K562 (cell line): ENCODE data around the gene SH3D19. TPM values are rescaled to one million over a fixed set of nuclear protein-coding genes. Genes with fewer than 3 reads are reported as not detected.

Source experiments
- ATAC-seq: fragments of 200-7000 bp; cut with Tn5 transposase; 3 replicates; pipeline ENCODE4 v1.9.1; 2020; ENCODE audit warnings: moderate library complexity
- BruUV-seq: library from RNA; stranded (reverse); fragments of 400-500 nt; replicated peaks from 2 replicates; lab custom pipeline; 2021; lab: Mats Ljungman, UMichigan
- CTCF ChIA-PET: fragments of 300-600 bp; formaldehyde crosslinking; extraction: SDS; loops from one replicate; lab custom pipeline; 2021; ENCODE audit warnings: low intra/inter-chr PET ratio; lab: Yijun Ruan, JAX
- POLR2A ChIA-PET: fragments of 300-600, 350-650 bp; sonication (Branson Sonifier 250); formaldehyde crosslinking; extraction: SDS; loops from one replicate; lab custom pipeline; 2021; ENCODE audit warnings: antibody characterized with exemption, inconsistent platforms; lab: Yijun Ruan, JAX
- DNase-seq, 4 experiments: peaks; one replicate each; pipeline versions ENCODE4 v3.0.0 to v3.0.0-alpha.2; 2011 to 2018; ENCODE audit warnings: low spot score in 3 of 4, mixed read lengths in 3 of 4; ENCODE audit errors: extremely low read depth in 1 of 4
- FAIRE-seq: peaks from 2 replicates; lab custom pipeline; 2011; peaks lifted over from hg19 to GRCh38; lab: Jason Lieb, UNC
- H2AFZ ChIP-seq: 2 replicates; pipeline ENCODE4 v1.6.0; 2011; ENCODE audit warnings: low read depth, low read length, control low read depth, inconsistent platforms
- H3K27ac ChIP-seq: fragments of 200-600 bp; 3 replicates; pipeline ENCODE4 v1.8.0; 2011; ENCODE audit warnings: low read depth, mild to moderate bottlenecking, control low read depth, inconsistent platforms, low read length, moderate library complexity, mixed read lengths; ENCODE audit errors: extremely low read depth
- H3K27me3 ChIP-seq, 2 experiments: fragments of 300-600 bp in 1 of 2; 2 replicates in 1 of 2; 3 replicates in 1 of 2; pipeline versions ENCODE4 v1.6.0 to v1.8.0; 2011; ENCODE audit warnings: inconsistent platforms in 2 of 2, low read length in 2 of 2, mild to moderate bottlenecking in 1 of 2, mixed read lengths in 1 of 2, moderate library complexity in 1 of 2; ENCODE audit not compliant: control insufficient read depth in 2 of 2, insufficient read depth in 2 of 2
- H3K36me3 ChIP-seq: fragments of 300-600 bp; 3 replicates; pipeline ENCODE4 v1.8.0; 2011; ENCODE audit warnings: mild to moderate bottlenecking, low read length, inconsistent platforms; ENCODE audit not compliant: control insufficient read depth, insufficient read depth
- H3K4me1 ChIP-seq, 2 experiments: fragments of 200-600 bp in 1 of 2; replicated peaks in 1 of 2; 2 replicates in 1 of 2; 3 replicates in 1 of 2; pipeline versions ENCODE4 v1.5.1 to v1.8.0; 2011; ENCODE audit warnings: inconsistent platforms in 2 of 2, low read length in 2 of 2, mild to moderate bottlenecking in 1 of 2, mixed read lengths in 1 of 2, moderate library complexity in 1 of 2; ENCODE audit not compliant: control insufficient read depth in 2 of 2, insufficient read depth in 2 of 2
- H3K4me2 ChIP-seq: 2 replicates; pipeline ENCODE4 v1.6.1; 2011; ENCODE audit warnings: low read length, control low read depth, inconsistent platforms, mixed read lengths; ENCODE audit not compliant: insufficient read depth
- H3K4me3 ChIP-seq: fragments of 200-600 bp; sonication (generic), shearing (Covaris generic); 2 replicates; pipeline ENCODE4 v1.5.1; 2016; ENCODE audit warnings: control low read depth, inconsistent platforms
- H3K79me2 ChIP-seq: fragments of 200-600 bp; 3 replicates; pipeline ENCODE4 v1.8.0; 2011; ENCODE audit warnings: low read length, inconsistent platforms; ENCODE audit not compliant: control insufficient read depth, insufficient read depth
- H3K9ac ChIP-seq, 2 experiments: 2 replicates each; pipeline versions ENCODE4 v1.6.0 to v1.6.1; 2011; ENCODE audit warnings: low read depth in 2 of 2, low read length in 2 of 2, control low read depth in 1 of 2, inconsistent platforms in 1 of 2, mild to moderate bottlenecking in 1 of 2, mixed read lengths in 1 of 2; ENCODE audit not compliant: insufficient read depth in 1 of 2
- H3K9me1 ChIP-seq: one replicate; pipeline ENCODE4 v1.6.0; 2011; ENCODE audit warnings: inconsistent platforms, mild to moderate bottlenecking, low read length, moderate library complexity; ENCODE audit not compliant: control insufficient read depth, insufficient read depth
- H3K9me3 ChIP-seq: replicated peaks from 2 replicates; pipeline ENCODE4 v1.5.1; 2011; ENCODE audit warnings: low read depth, low read length, inconsistent platforms; ENCODE audit not compliant: control insufficient read depth, insufficient read depth
- H4K20me1 ChIP-seq: replicated peaks from 2 replicates; pipeline ENCODE4 v1.6.1; 2011; ENCODE audit warnings: low read length, inconsistent platforms, mixed read lengths; ENCODE audit not compliant: control insufficient read depth, insufficient read depth
- CHCHD3 ChIP-seq: fragments of 250-450 bp; sonication (Bioruptor Pico); IDR thresholded peaks from 2 replicates; pipeline ENCODE4 v2.1.2; 2022; ENCODE audit warnings: mild to moderate bottlenecking
- FOXJ2 ChIP-seq: fragments of 200-800 bp; sonication (Bioruptor generic); IDR thresholded peaks from 2 replicates; pipeline ENCODE4 v1.6.1; 2016; ENCODE audit warnings: missing genetic modification characterization, missing compliant biosample characterization
- GABPA ChIP-seq: fragments of 200-800 bp; sonication (Bioruptor generic); conservative IDR thresholded peaks from 2 replicates; pipeline ENCODE4 v1.6.1; 2016; ENCODE audit warnings: low read depth, missing genetic modification characterization, missing compliant biosample characterization
- HES1 ChIP-seq: fragments of 450-650 bp; IDR thresholded peaks from 2 replicates; pipeline ENCODE4 v1.6.1; 2016; ENCODE audit warnings: low read depth, mild to moderate bottlenecking, moderate library complexity
- RBM15 ChIP-seq: fragments of 200-400 bp; formaldehyde crosslinking; IDR thresholded peaks from 2 replicates; pipeline ENCODE4 v1.6.1; 2018; ENCODE audit warnings: mild to moderate bottlenecking, low read length, moderate library complexity; ENCODE audit not compliant: insufficient read depth
- STAT5B ChIP-seq: fragments of 250-450 bp; sonication (Bioruptor Pico); IDR thresholded peaks from 2 replicates; pipeline ENCODE4 v1.8.0; 2021; ENCODE audit warnings: mild to moderate bottlenecking, inconsistent platforms
- ZBED1 ChIP-seq: IDR thresholded peaks from 2 replicates; pipeline ENCODE4 v1.6.1; 2014
- ZNF212 ChIP-seq: fragments of 450-650 bp; formaldehyde crosslinking; IDR thresholded peaks from 2 replicates; pipeline ENCODE4 v1.4.0; 2020; ENCODE audit warnings: mild to moderate bottlenecking
- ZNF23 ChIP-seq: fragments of 250-450 bp; sonication (Bioruptor Pico); IDR thresholded peaks from 2 replicates; pipeline ENCODE4 v1.4.0; 2020; ENCODE audit warnings: mild to moderate bottlenecking
- ZNF311 ChIP-seq: fragments of 250-450 bp; sonication (Bioruptor Pico); IDR thresholded peaks from 2 replicates; pipeline ENCODE4 v1.4.0; 2020; ENCODE audit warnings: mild to moderate bottlenecking, moderate library complexity
- WGBS: fragments of 100-300 bp; shearing (Covaris generic); methylation state at CpG from one replicate; pipeline ENCODE4 v1.1.6; 2016; ENCODE audit warnings: low coverage, mixed read lengths; ENCODE audit not compliant: insufficient coverage; ENCODE audit errors: missing lambda C conversion rate; 5-methylcytosine and 5-hydroxymethylcytosine counted together
- in situ Hi-C: fragments of 300-500 bp; cut with MboI; formaldehyde crosslinking; loops from 4 replicates; pipeline ENCODE4 v1.15.0; 2018; ENCODE audit warnings: inconsistent platforms, mixed read lengths
- intact Hi-C: fragments of 100-400 bp; cut with micrococcal nuclease; formaldehyde crosslinking; loops from 2 replicates; pipeline ENCODE4 v1.14.2; 2022
- polyA plus RNA-seq, 8 experiments: library from polyadenylated mRNA; depleted of rRNA in 4 of 8; stranded (reverse) in 5 of 8; unstranded in 3 of 8; fragments of >200 nt; fragmentation: Nextera tagmentation in 2 of 8; fragmentation: Illumina TruSeq in 1 of 8; extraction: Ambion mirVana in 2 of 8; extraction: Trizol in 1 of 8; gene quantifications; 2 replicates each; pipeline versions ENCODE4 v1.2.1 to v1.2.3, GENCODE V29; 2011 to 2014; ENCODE audit warnings: inconsistent platforms in 1 of 8, missing spikeins in 1 of 8
- total RNA-seq, 7 experiments: library from RNA; depleted of rRNA in 6 of 7; stranded (reverse); fragments of >200 nt in 6 of 7; fragmentation: Illumina TruSeq in 2 of 7; extraction: Trizol in 2 of 7; gene quantifications; 2 replicates each; pipeline versions ENCODE4 v1.2.1 to v1.2.3, GENCODE V29; 2011 to 2021; ENCODE audit warnings: low replicate concordance in 1 of 7
- TF ChIP-seq, protein P1 (sequence below): fragments of 250-450 bp; sonication (Bioruptor Pico); IDR thresholded peaks from 2 replicates; pipeline ENCODE4 v1.8.0; 2022; ENCODE audit warnings: inconsistent platforms
- TF ChIP-seq, protein P2 (sequence below): fragments of 250-450 bp; sonication (Bioruptor Pico); IDR thresholded peaks from 2 replicates; pipeline ENCODE4 v1.4.0; 2020; ENCODE audit warnings: mild to moderate bottlenecking, moderate library complexity, borderline replicate concordance

The SH3D19 gene
- total and polyA plus RNA-seq, 9 of the 15 experiments (the other 6 are each of a cell fraction or from before 2014, with no cell fraction given): 0.42 to 2.2 (median 1.1) TPM; not detected in 6

DNA sequence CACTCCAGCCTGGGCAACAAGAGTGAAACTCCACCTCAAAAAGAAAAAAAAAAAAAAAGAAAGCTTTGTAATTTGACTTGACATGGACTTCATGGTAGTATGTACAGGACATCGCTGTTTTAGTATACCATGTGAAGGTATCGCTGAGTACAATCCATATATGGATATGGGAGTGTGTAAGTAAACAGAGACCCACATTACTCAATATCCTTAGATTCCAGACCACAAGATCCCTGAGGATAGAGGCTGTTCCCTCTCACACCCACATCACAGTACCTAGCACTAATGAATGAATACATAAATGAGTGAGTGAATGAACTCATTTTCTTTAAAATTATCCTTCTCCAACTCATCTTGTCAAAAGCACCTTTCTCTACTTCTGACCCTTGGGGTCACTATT is 234.4 kb downstream of the SH3D19 start:
- WGBS: 52% methylated on average over 2 of the region's 2 CpGs
- no peak overlapping the region for H3K4me3 ChIP-seq
- TF ChIP-seq FOXJ2 (tag) (no peak), ZNF311 (no peak), GABPA (no peak), HES1 (no peak), ZNF212 (CRISPR knock-in tag) (no peak), ZNF23 (no peak), CHCHD3 (no peak), STAT5B (no peak), RBM15 (no peak), ZBED1 (no peak)
- TF ChIP-seq, protein P1, sequence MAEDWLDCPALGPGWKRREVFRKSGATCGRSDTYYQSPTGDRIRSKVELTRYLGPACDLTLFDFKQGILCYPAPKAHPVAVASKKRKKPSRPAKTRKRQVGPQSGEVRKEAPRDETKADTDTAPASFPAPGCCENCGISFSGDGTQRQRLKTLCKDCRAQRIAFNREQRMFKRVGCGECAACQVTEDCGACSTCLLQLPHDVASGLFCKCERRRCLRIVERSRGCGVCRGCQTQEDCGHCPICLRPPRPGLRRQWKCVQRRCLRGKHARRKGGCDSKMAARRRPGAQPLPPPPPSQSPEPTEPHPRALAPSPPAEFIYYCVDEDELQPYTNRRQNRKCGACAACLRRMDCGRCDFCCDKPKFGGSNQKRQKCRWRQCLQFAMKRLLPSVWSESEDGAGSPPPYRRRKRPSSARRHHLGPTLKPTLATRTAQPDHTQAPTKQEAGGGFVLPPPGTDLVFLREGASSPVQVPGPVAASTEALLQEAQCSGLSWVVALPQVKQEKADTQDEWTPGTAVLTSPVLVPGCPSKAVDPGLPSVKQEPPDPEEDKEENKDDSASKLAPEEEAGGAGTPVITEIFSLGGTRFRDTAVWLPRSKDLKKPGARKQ (CRISPR knock-in tag): no peak
- TF ChIP-seq, protein P2, sequence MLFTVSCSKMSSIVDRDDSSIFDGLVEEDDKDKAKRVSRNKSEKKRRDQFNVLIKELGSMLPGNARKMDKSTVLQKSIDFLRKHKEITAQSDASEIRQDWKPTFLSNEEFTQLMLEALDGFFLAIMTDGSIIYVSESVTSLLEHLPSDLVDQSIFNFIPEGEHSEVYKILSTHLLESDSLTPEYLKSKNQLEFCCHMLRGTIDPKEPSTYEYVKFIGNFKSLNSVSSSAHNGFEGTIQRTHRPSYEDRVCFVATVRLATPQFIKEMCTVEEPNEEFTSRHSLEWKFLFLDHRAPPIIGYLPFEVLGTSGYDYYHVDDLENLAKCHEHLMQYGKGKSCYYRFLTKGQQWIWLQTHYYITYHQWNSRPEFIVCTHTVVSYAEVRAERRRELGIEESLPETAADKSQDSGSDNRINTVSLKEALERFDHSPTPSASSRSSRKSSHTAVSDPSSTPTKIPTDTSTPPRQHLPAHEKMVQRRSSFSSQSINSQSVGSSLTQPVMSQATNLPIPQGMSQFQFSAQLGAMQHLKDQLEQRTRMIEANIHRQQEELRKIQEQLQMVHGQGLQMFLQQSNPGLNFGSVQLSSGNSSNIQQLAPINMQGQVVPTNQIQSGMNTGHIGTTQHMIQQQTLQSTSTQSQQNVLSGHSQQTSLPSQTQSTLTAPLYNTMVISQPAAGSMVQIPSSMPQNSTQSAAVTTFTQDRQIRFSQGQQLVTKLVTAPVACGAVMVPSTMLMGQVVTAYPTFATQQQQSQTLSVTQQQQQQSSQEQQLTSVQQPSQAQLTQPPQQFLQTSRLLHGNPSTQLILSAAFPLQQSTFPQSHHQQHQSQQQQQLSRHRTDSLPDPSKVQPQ (CRISPR knock-in tag): no peak
- CTCF ChIA-PET: no interaction called here
- no peaks in the 10 kb centered on the region for H3K9me3 ChIP-seq
- H2AFZ ChIP-seq: no peak overlapping the region
- no peak overlapping the region for H3K9ac ChIP-seq
- DNase-seq (no peak), ATAC-seq (no peak), FAIRE-seq (no peak)
- H3K27me3 ChIP-seq: no peaks in the 10 kb centered on the region
- H3K4me1 ChIP-seq: peaks cover 2 to 7% of the 10 kb centered on the region in 2 experiments; a peak in 1 of 5 replicates
- in situ Hi-C loops: no loop called here
- H3K9me1 ChIP-seq: no peaks in the 10 kb centered on the region
- no peaks in the 10 kb centered on the region for H3K36me3 ChIP-seq
- no peaks in the 10 kb centered on the region for H4K20me1 ChIP-seq
- no TSS peak for BruUV-seq
- no peak overlapping the region for H3K4me2 ChIP-seq
- POLR2A ChIA-PET: interaction anchor here (0.6 to 3.1 kb wide), 2 partner anchors 8 to 45 kb away, joined by 3 to 22 read pairs; partner anchors contain the start of gene RPS3A
- no peak overlapping the region for H3K27ac ChIP-seq
- intact Hi-C loops: no loop called here
- H3K79me2 ChIP-seq: no peaks in the 10 kb centered on the region
